Cardiac muscle cell (in vitro differentiated cells and primary cell): ENCODE measurements around the gene UVSSA. TPM values are rescaled to one million over a fixed set of nuclear protein-coding genes. Genes with fewer than 3 reads are reported as not detected.

ENCODE experiments used
- DNase-seq, 2 donors: peaks; one replicate each; pipeline versions ENCODE4 v3.0.0 to v3.0.0-alpha.2; 2010 to 2017; ENCODE audit warnings: low read depth in 1 of 2, low spot score in 1 of 2
- H3K27ac ChIP-seq: fragments of 200-600 bp; sonication (generic); 2 replicates; pipeline ENCODE4 v1.5.1; 2016
- H3K27me3 ChIP-seq: fragments of 200-600 bp; sonication (generic); 2 replicates; pipeline ENCODE4 v1.6.0; 2016; ENCODE audit warnings: control low read depth
- H3K36me3 ChIP-seq: fragments of 200-600 bp; sonication (generic); 2 replicates; pipeline ENCODE4 v1.5.1; 2016; ENCODE audit warnings: control low read depth
- H3K4me1 ChIP-seq: fragments of 200-600 bp; sonication (generic); 2 replicates; pipeline ENCODE4 v1.8.1; 2017; ENCODE audit warnings: low read depth, mild to moderate bottlenecking, mixed run types
- H3K4me3 ChIP-seq: fragments of 200-600 bp; sonication (generic); 2 replicates; pipeline ENCODE4 v1.5.1; 2016; ENCODE audit warnings: mild to moderate bottlenecking
- H3K9me3 ChIP-seq: fragments of 200-600 bp; sonication (generic); 2 replicates; pipeline ENCODE4 v1.5.1; 2017; ENCODE audit warnings: low read depth, mild to moderate bottlenecking, control low read depth
- CTCF ChIP-seq: IDR thresholded peaks from 2 replicates; pipeline ENCODE4 v1.5.1; 2012; ENCODE audit warnings: low read depth, mild to moderate bottlenecking, low read length
- polyA plus RNA-seq: library from polyadenylated mRNA; unstranded; fragments of >200 nt; fragmentation: Nextera tagmentation; extraction: Ambion mirVana; gene quantifications from 2 replicates; pipeline ENCODE4 v1.2.1, GENCODE V29; 2016
- total RNA-seq: library from RNA; depleted of rRNA; stranded (reverse); fragments of >200 nt; gene quantifications from 2 replicates; pipeline ENCODE4 v1.2.3, GENCODE V29; 2016

UVSSA gene
- total and polyA plus RNA-seq, 2 experiments from 2014 or later, result 7.2 to 14.1 TPM

GRCh38 chr4:1325681-1326635 lies 21.1 kb upstream of the UVSSA start:
- H3K9me3 ChIP-seq, result no peaks in the 10 kb centered on the region
- no peak overlapping the region for H3K27ac ChIP-seq
- no peaks in the 10 kb centered on the region for H3K4me1 ChIP-seq
- no peak for DNase-seq
- H3K27me3 ChIP-seq, result no peaks in the 10 kb centered on the region
- peaks cover 13% of the 10 kb centered on the region for H3K36me3 ChIP-seq
- no peak for TF ChIP-seq CTCF
- no peak overlapping the region for H3K4me3 ChIP-seq

DNA sequence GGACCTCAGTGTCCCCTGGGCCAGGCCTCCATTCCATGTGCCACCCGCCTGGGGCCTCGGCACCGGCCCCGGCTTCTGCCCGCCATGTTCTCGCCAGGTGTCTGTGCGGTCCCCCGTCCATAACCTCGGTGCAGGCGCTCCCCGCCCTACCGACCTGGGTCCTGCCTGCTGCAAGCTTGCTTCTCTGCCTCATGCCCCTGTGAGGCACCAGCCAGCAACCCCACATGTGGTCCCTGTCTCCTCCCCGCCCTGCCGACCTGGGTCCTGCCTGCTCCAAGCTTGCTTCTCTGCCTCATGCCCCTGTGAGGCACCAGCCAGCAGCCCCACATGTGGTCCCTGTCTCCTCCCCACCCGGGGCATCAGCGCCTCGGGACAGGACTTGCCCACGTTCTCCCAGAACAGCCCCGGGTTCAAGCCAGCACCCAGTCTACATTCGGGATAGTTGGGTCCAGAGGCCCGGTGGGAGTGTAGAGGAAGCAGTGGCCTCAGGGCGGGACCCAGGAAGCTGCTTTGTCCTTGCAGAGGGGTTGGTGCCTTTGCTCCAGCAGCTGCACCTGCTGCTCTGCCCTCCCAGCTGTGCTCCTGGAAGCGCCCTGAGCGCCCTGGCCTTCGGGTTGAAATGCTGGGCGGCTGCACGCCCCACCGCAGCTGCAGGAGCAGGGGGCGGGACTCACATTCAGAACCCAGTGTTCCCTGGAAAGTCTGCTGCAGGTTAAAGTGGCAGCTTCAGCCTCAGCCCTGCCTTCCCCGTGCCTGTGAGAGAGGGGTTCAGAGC lies 20.1 kb upstream of the UVSSA start:
- TF ChIP-seq CTCF, result no peak
- peaks cover 13% of the 10 kb centered on the region for H3K36me3 ChIP-seq
- no peaks in the 10 kb centered on the region for H3K27me3 ChIP-seq
- no peaks in the 10 kb centered on the region for H3K4me1 ChIP-seq
- no peak overlapping the region for H3K27ac ChIP-seq
- H3K4me3 ChIP-seq, result no peak overlapping the region
- no peaks in the 10 kb centered on the region for H3K9me3 ChIP-seq
- no peak for DNase-seq

DNA sequence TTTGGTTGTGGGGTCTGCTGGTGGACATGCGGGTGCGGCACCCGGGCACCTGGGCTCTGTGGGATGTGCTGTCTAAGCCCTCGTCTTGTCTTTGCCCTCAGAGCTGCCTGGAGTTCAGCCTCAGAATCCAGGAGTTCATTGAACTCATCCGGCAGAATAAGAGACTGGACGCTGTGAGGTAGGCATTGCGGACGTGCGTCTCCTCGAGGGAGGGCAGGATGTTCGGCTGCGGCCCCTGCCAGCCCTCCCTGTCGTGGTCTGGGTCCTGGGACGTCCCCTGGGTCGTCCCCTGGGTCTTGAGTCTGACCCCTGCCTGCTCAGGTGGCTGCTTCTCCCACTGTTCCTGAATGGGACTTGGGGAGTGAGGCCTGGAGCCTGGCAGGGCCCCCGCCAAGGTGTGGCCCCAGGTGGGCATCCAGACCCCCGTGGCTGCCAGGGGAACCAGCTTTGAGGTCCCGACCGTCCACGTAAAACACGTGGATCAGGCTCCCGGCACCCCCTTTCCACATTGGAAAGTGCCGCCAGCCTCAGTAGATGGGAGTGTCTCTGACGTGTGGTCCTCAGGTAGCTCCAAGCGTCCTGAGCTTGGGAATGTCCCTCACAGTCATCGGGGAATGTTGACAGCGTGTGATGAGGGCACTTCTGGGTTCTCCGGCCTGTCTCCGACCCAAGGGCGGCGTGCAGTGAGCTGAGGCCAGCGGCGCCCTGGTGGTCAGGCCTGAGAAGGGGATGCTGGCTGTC lies 19.3 kb upstream of the UVSSA start:
- Histone ChIP-seq H3K4me1 (no peaks in the 10 kb centered on the region), H3K36me3 (peaks cover 13% of the 10 kb centered on the region), H3K9me3 (no peaks in the 10 kb centered on the region), H3K27me3 (no peaks in the 10 kb centered on the region), H3K4me3 (no peak overlapping the region), H3K27ac (no peak overlapping the region)
- DNase-seq, result no peak
- no peak for TF ChIP-seq CTCF

- no peak overlapping the region for H3K4me3 ChIP-seq
- H3K4me1 ChIP-seq, result no peaks in the 10 kb centered on the region
- H3K27me3 ChIP-seq, result no peaks in the 10 kb centered on the region
- H3K27ac ChIP-seq, result no peak overlapping the region
- TF ChIP-seq CTCF, result no peak
- H3K9me3 ChIP-seq, result no peaks in the 10 kb centered on the region
- no peak for DNase-seq
- peaks cover 7% of the 10 kb centered on the region for H3K36me3 ChIP-seq
Measured at GRCh38 chr4:1328267-1329155, 18.5 kb upstream of the UVSSA start.
